GM12875 (cell line): ENCODE data around the gene PACRG.

ENCODE experiments used
- H3K4me3 ChIP-seq: one replicate; pipeline ENCODE4 v1.5.1; 2011; ENCODE audit warnings: low read depth, low read length, control low read depth
- CTCF ChIP-seq: IDR thresholded peaks from 2 replicates; pipeline ENCODE4 v1.5.1; 2011; ENCODE audit warnings: low read depth, mild to moderate bottlenecking, control low read depth, inconsistent platforms, low read length, moderate library complexity, borderline replicate concordance; ENCODE audit not compliant: insufficient read depth

PACRG gene

DNA sequence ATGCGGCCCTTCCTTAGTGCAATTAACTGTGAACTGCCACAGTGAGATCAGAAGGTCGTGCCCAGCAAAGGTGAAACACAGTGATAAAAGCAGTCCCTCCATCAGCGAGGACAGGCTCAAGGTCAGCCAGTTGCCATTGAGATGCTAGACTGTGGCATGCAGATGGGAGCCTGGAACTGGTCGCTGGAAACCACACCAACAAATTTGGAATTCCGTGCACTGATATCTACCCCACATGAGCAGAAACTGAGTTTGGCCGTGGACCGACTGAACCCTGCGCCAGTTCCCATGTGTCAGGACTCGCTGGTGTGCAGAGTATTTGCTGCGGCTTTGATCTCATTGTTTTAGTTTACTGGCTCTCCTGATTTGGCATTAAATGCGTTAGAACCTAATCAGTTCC is 561.1 kb downstream of the PACRG start:
- no peak overlapping the region for H3K4me3 ChIP-seq
- TF ChIP-seq CTCF = no peak

DNA sequence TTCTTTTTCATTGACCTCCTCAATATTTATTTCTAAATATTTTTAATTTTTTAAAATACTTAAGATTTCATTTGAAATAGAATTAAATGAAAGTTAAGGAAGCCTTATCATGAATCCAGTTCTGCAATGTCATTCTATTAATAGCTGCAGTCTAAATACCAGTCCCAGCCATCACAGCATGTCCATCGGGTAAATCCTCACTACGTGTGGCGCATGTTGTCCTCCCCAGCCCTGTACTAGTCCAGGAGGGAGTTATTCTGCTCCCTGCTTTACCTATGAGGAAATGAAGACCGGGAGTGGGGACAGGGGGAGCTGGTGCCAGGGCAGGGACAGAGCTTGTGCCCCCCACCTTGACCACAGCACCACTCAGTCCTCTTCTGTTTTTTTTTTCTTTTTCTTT is 561.7 kb downstream of the PACRG start:
- H3K4me3 ChIP-seq = no peak overlapping the region
- no peak for TF ChIP-seq CTCF

DNA sequence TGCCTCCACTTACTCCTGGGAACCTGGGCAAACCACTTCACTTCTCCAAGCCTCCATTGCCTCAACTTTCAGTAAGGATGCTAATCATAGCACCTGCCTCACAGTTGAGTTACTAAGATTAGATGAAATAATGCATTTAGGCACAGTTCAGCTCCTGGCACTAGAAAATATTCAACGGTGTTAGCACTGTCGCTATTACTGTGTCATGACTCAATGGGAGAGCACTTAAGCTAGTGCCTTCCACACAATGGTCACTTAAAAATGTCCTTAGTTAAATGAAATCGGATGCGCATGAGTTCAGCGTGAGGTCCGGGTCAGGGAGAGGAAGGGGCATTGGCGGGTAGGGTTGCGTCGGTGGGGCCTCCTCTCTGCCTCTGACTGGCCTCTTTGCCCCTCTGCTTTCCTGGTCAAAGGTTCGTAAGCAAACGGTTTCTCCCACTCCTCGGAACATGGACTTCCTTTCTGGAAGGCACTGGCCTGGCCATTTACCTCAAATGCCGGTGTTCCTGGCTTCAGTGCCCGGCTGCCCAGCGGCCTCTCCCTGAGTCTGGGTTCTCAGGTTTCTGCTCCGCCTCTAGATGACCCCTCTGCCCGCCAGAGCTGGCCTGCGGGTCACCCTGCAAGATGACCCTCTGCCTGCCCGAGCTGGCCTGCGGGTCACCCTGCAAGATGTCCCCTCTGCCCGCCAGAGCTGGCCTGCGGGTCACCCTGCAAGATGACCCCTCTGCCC is 562.9 kb downstream of the PACRG start:
- no peak for TF ChIP-seq CTCF
- H3K4me3 ChIP-seq = no peak overlapping the region

GRCh38 chr6:163291622-163292021 is 563.8 kb downstream of the PACRG start:
- no peak for TF ChIP-seq CTCF
- H3K4me3 ChIP-seq = no peak overlapping the region

DNA sequence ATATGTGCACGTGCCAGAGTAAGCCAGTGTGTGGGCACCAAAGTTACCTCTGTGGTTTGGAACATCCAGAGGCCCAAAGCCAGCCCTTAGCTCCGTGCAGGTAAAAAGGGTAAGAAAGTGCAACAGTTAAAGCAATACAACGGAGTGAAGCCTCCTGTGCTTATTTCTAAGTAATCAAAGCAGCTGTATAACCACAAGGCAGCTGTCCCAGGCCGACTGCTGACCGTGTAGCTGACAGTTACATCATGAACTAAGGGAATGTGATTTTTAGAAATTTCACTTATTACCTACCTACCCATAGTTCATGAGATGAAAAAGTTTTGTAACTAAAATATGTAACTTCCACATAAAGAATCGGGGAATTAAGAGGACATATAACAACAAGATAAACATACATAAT is 565.5 kb downstream of the PACRG start:
- no peak overlapping the region for H3K4me3 ChIP-seq
- TF ChIP-seq CTCF = no peak

- no peak for TF ChIP-seq CTCF
- no peak overlapping the region for H3K4me3 ChIP-seq
These were observed 567.0 kb downstream of the PACRG start for GRCh38 chr6:163294734-163295133.

- TF ChIP-seq CTCF = no peak
- no peak overlapping the region for H3K4me3 ChIP-seq
These were observed 569.2 kb downstream of the PACRG start for GRCh38 chr6:163296835-163297519.
